ENCODE results near the gene RASA3.

RASA3 gene

GRCh38 chr13:114046431-114046975, 85.9 kb downstream of the RASA3 start:
- DNase-seq = no peak

- no peak for DNase-seq
Measured at GRCh38 chr13:114045113-114045735, 87.2 kb downstream of the RASA3 start.

GRCh38 chr13:114044486-114044885, 87.9 kb downstream of the RASA3 start:
- no peak for DNase-seq

GRCh38 chr13:114043421-114044053, 88.9 kb downstream of the RASA3 start:
- no peak for DNase-seq

- no peak for DNase-seq
Measured at GRCh38 chr13:114042066-114042815, 90.2 kb downstream of the RASA3 start.

- no peak for DNase-seq
Measured at GRCh38 chr13:114041493-114041892, 90.9 kb downstream of the RASA3 start.

- no peak for DNase-seq
Measured at GRCh38 chr13:114039471-114040141, 92.8 kb downstream of the RASA3 start.

GRCh38 chr13:114038900-114039299, 93.5 kb downstream of the RASA3 start:
- no peak for DNase-seq

- DNase-seq = no peak
Measured at GRCh38 chr13:114038211-114038613, 94.2 kb downstream of the RASA3 start.

- DNase-seq = no peak
Measured at GRCh38 chr13:114037674-114038073, 94.7 kb downstream of the RASA3 start.

- no peak for DNase-seq
Measured at GRCh38 chr13:114035583-114036531, 96.6 kb downstream of the RASA3 start.

- DNase-seq = no peak
Measured at GRCh38 chr13:114035186-114035582, 97.2 kb downstream of the RASA3 start.

- no peak for DNase-seq
Measured at GRCh38 chr13:114034481-114034891, 97.9 kb downstream of the RASA3 start.

GRCh38 chr13:114033541-114034315, 98.7 kb downstream of the RASA3 start:
- DNase-seq = no peak

GRCh38 chr13:114032126-114032799, 100.2 kb downstream of the RASA3 start:
- no peak for DNase-seq

- no peak for DNase-seq
Measured at GRCh38 chr13:114031631-114032030, 100.8 kb downstream of the RASA3 start.

- DNase-seq = no peak
Measured at GRCh38 chr13:114030666-114031610, 101.5 kb downstream of the RASA3 start.

- no peak for DNase-seq
Measured at GRCh38 chr13:114029866-114030625, 102.4 kb downstream of the RASA3 start.

GRCh38 chr13:114027826-114028225, 104.6 kb downstream of the RASA3 start:
- no peak for DNase-seq

Data from stimulated activated CD8-positive, alpha-beta memory T cell treated with anti-CD3 and anti-CD28 coated beads, Interleukin-4, amount 100 ng/mL, for 48 hours (primary cell).